ENCODE measurements around the gene MX1.

MX1 gene

GRCh38 chr21:41432562-41433460 is 6.8 kb downstream of the MX1 start:
- no peak for DNase-seq (ENCODE audit: low read depth in 2 of 2)

DNA sequence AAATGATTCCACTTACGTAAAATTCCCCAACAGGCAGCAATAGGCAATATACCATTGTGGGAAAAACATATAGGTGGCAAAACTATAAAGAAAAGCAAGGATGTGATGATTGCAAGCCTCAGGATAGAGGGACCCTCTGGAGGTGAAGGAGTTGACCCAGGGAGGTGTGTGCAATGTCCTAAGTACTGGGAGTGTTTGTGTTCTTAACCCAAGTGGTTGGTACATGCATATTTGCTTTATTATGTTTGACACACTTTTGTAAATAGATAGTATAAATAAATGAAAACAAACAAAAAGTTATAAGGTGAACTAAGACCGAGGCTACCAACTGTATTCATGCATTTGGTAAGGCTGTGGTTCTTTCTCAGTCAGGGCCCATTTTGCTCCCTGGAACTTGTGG is 7.5 kb downstream of the MX1 start:
- DNase-seq (ENCODE audit: low read depth in 2 of 2), result no peak

- no peak for DNase-seq (ENCODE audit: low read depth in 2 of 2)
Measured at GRCh38 chr21:41435706-41436105, 9.7 kb downstream of the MX1 start.

GRCh38 chr21:41437729-41438128 is 11.7 kb downstream of the MX1 start:
- DNase-seq (ENCODE audit: low read depth in 2 of 2), result no peak

- no peak for DNase-seq (ENCODE audit: low read depth in 2 of 2)
Measured at GRCh38 chr21:41438425-41439113, 12.5 kb downstream of the MX1 start.

- no peak for DNase-seq (ENCODE audit: low read depth in 2 of 2)
Measured at GRCh38 chr21:41439248-41439647, 13.2 kb downstream of the MX1 start.

DNA sequence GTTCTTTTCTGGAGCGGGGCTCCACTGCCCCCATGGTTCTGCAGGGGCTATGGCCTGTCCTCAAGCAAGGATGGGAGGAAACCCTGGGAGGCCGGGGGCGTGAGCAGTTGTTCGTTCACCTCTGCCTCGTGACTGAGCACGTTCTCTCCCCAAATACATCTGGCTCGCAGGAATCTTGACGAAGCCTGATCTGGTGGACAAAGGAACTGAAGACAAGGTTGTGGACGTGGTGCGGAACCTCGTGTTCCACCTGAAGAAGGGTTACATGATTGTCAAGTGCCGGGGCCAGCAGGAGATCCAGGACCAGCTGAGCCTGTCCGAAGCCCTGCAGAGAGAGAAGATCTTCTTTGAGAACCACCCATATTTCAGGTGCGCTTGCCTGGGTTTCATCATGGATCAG is 15.5 kb downstream of the MX1 start:
- DNase-seq (ENCODE audit: low read depth in 2 of 2), result no peak

GRCh38 chr21:41442481-41443186 is 16.6 kb downstream of the MX1 start:
- DNase-seq (ENCODE audit: low read depth in 2 of 2), result no peak

- no peak for DNase-seq (ENCODE audit: low read depth in 2 of 2)
Measured at GRCh38 chr21:41443562-41443961, 17.5 kb downstream of the MX1 start.

DNA sequence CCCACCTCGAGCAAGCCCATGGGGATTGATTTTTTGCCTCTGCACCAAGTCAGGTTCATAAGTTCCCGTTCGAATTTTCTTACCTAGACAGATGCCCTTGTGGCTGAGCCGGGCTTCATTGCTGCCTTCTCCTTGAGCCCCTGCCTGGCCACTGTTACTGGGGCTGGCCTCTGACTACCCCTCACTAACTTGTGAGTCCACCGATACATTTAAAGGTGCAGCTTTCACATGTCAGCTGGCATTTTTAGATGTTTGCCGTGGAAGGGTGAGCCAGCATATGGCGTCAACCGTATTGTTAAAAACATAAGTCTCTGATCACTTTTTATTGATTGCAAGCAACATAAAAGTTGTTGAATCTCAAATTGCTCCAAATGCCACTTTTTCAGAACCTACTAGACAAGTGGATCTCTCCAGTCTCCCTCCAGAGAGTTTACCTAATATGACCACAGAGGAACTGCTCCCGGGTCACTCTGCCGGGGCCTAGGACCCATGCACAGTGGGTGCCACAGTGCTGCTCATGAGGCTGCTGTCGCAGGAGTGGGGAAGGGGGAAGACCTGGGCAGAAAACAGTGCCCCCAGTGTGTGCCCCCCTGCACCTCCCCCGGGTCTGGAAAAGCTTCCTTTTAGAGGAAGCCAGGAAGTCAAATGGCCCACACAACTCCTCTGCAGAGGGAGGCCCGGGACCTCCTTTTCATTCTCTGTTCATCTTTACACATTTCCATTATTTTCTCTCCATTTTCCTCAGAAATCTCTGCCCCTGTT is 18.8 kb downstream of the MX1 start:
- DNase-seq (ENCODE audit: low read depth in 2 of 2), result no peak

GRCh38 chr21:41445465-41445862 is 19.4 kb downstream of the MX1 start:
- DNase-seq (ENCODE audit: low read depth in 2 of 2), result no peak

DNA sequence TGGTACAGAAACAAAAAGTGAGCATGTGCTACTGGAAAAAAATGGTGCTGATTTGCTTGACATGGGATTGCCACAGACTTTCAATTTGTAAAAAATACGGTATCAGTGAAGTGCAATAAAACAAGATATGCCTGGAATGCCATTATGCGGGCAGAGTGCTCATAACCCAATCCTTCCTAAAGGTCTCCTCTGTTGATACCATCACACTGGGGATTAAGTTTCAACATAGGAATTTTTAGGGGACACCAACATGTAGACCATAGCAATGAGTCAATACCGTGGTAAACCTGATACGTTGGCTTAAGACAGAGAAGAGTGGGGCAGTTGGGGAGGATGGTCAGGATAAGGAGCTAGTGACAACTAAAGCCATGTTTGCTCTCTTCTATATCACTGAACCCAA is 20.5 kb downstream of the MX1 start:
- DNase-seq (ENCODE audit: low read depth in 2 of 2), result no peak

DNA sequence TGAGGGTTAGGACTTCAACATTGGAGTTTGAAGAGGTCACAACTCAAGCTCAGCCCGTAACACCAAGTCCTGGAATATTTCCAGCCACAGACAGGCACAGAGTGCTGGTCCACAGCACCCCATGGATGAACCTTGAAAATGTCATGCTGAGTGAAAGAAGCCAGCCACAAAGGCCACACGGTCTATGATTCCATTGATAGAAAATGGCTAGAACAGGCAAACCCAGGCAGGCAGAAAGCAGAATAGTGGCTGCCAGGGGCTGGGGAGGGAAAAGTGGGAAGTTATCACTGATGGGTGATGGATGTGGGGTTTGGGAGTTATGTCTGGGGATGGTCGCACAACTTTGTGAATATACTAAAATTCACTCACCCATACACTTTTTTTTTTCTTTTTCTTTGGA is 21.3 kb downstream of the MX1 start:
- DNase-seq (ENCODE audit: low read depth in 2 of 2), result no peak

DNA sequence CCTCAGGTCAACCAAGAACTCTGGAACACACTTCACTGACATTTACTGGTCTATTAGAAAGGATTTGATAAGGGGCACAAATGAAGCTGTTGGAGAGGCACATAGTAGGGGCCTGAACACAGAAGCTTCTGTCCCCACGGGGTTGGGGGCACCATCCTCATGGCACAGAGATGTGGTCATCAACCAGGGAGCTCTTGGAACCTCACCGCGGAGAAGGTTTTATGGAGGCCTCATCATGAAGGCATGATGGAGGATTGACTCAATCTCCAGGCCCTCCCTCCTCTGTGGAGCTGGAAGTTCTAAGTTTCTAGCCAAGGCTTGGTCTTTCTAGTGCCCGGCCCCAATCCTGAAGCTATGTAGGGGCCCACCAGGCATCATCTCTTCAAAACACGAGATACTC is 23.6 kb downstream of the MX1 start:
- DNase-seq (ENCODE audit: low read depth in 2 of 2), result no peak

GRCh38 chr21:41451753-41452676 is 26.0 kb downstream of the MX1 start:
- no peak for DNase-seq (ENCODE audit: low read depth in 2 of 2)

DNA sequence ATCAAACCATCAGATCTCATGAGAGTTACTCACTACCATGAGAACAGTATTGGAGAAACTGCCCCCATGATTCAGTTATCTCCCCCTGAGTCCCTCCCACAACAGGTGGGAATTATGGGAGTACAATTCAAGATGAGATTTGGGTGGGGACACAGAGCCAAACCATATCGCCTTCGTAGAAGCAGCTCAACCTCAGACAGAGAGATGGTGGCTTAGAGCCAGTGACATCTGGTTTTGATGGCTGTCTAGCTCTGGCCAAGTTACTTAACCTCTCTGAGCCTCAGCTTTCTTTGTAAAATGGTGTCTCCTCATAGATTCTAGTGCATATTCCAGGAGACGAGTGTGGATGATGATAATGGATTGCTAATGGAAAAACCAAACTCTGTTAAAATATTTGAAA is 27.2 kb downstream of the MX1 start:
- DNase-seq (ENCODE audit: low read depth in 2 of 2), result no peak

DNA sequence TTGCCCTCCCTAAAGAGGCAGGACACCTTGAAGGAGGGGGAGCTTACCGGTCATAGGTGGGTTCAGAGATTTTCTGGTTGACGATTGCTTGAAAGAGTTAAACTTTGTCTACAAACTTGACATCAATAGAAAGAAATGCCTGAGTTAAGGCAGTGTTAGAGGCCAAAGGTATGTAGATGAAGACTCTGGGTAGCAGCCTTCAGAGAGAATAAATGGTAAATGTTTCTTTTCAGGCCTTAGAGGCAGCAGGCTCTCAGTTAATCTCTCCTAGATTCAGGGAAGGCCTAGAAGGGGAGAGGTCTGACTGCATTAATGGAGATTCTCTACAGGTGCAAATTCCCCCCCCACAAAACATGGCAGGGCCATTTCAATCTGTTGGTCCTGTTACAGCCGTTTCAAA is 27.7 kb downstream of the MX1 start:
- DNase-seq (ENCODE audit: low read depth in 2 of 2), result no peak

DNA sequence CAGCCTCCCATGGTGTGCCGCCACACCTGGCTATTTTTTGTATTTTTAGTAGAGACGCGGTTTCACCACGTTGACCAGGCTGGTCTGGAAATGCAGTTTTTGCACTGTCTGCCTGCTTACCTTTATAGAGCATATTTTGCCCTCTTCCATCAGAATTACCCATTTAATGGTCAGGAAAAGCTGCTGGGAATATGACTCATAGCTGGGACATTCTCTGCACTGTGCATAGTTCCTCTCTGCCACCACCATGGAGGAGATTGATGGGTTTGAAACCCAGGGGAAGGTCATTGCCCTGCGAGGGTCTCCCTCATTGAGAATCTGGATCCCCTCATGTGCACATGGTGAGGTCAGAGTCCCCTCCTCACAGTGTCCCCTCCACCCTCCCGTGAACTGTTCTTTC is 32.1 kb downstream of the MX1 start:
- no peak for DNase-seq (ENCODE audit: low read depth in 2 of 2)

- no peak for DNase-seq (ENCODE audit: low read depth in 2 of 2)
Measured at GRCh38 chr21:41458559-41458958, 32.5 kb downstream of the MX1 start.

DNA sequence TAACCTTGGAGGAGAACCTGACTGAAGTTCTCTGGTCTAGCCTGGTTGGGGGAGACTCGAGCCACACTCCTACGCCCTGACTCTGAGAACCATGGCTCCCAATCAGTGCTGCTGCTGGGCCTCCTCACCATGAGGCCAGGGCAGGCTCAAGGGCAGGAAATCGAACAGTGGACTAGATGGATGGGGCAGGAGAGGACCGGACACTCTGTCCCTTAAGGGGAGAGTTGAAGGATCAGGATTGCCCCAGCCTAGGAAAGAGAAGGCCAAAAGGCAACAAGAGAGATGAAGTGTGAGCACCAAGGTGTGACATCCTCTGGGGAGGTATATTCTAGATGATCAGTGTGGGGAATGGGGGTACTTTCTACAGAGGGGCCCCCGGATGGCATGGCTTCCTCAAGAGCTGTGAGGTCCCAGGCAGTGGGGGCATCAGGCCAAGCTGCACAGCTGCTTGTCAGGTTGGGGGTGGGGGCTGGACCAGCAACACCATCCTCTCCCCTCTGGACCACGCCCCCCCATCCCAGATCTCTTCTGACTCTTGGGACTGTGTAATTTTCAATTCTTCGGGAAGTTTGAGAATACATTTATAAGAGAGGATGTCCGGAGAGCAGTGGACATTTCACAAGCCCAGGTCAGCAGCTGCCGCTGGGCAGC is 34.0 kb downstream of the MX1 start:
- DNase-seq (ENCODE audit: low read depth in 2 of 2), result no peak

Measured in stimulated activated CD4-positive, alpha-beta T cell treated with anti-CD3 and anti-CD28 coated beads, Interleukin-1b, Interleukin-23, amount 100 ng/mL, for 4 hours (primary cell).